Measurements from ENCODE around the gene ANXA3.

The ANXA3 gene

DNA sequence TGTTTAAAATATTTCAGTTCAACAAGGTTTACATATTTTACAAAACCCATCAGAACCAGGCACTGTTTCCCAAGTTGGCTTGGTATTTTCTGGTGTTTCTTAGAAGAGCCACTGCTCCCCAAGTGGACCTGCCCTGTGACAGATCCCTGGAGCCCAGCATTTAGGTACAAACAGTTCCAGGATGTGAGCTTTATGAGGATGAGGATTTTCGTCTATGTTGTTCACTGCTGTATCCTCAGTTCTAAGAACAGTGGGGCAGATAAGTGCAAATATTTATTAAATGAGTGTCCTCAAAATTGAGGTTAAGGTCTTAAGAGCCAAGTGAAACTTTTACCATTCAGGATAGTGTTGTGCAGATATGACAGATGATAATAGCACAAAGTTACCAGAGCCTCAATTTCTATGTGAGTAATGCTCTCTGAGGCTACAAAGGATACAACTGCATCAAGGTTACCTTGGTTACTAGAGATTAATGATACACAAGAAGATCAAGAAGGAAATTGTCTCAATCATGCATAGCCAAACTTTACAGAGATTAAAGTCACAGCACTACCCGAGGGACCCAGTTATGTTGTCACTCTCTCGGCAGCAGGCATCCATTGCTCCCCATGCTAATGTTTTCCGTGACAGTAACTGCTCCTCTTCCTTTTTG, 37.5 kb downstream of the ANXA3 start:
- no peak for TF ChIP-seq ZBTB7A (IDR thresholded peaks at IDR 0.05; ENCODE audit: low read depth)
- TF ChIP-seq EGR1 (IDR thresholded peaks at IDR 0.05) = no peak
- TF ChIP-seq CEBPB (IDR thresholded peaks at IDR 0.05) = no peak
- no peak for TF ChIP-seq TEAD4 (IDR thresholded peaks at IDR 0.05)
- TF ChIP-seq, protein P1, sequence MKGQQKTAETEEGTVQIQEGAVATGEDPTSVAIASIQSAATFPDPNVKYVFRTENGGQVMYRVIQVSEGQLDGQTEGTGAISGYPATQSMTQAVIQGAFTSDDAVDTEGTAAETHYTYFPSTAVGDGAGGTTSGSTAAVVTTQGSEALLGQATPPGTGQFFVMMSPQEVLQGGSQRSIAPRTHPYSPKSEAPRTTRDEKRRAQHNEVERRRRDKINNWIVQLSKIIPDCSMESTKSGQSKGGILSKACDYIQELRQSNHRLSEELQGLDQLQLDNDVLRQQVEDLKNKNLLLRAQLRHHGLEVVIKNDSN (IDR thresholded peaks at IDR 0.05) = no peak
- TF ChIP-seq, protein P2, sequence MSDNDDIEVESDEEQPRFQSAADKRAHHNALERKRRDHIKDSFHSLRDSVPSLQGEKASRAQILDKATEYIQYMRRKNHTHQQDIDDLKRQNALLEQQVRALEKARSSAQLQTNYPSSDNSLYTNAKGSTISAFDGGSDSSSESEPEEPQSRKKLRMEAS (IDR thresholded peaks at IDR 0.05) = no peak
- TF ChIP-seq RAD21 (IDR thresholded peaks at IDR 0.05; ENCODE audit: low read depth) = no peak
- no peak for TF ChIP-seq TAF1 (IDR thresholded peaks at IDR 0.05; ENCODE audit: low read depth)
- TF ChIP-seq CREB1 (IDR thresholded peaks at IDR 0.05; ENCODE audit: low read depth) = no peak
- TF ChIP-seq NFIC (IDR thresholded peaks at IDR 0.05) = no peak
- TF ChIP-seq YY1 (IDR thresholded peaks at IDR 0.05; ENCODE audit: low read depth) = no peak
- TF ChIP-seq TCF12 (IDR thresholded peaks at IDR 0.05; ENCODE audit: low read depth) = no peak
- TF ChIP-seq, protein P3, sequence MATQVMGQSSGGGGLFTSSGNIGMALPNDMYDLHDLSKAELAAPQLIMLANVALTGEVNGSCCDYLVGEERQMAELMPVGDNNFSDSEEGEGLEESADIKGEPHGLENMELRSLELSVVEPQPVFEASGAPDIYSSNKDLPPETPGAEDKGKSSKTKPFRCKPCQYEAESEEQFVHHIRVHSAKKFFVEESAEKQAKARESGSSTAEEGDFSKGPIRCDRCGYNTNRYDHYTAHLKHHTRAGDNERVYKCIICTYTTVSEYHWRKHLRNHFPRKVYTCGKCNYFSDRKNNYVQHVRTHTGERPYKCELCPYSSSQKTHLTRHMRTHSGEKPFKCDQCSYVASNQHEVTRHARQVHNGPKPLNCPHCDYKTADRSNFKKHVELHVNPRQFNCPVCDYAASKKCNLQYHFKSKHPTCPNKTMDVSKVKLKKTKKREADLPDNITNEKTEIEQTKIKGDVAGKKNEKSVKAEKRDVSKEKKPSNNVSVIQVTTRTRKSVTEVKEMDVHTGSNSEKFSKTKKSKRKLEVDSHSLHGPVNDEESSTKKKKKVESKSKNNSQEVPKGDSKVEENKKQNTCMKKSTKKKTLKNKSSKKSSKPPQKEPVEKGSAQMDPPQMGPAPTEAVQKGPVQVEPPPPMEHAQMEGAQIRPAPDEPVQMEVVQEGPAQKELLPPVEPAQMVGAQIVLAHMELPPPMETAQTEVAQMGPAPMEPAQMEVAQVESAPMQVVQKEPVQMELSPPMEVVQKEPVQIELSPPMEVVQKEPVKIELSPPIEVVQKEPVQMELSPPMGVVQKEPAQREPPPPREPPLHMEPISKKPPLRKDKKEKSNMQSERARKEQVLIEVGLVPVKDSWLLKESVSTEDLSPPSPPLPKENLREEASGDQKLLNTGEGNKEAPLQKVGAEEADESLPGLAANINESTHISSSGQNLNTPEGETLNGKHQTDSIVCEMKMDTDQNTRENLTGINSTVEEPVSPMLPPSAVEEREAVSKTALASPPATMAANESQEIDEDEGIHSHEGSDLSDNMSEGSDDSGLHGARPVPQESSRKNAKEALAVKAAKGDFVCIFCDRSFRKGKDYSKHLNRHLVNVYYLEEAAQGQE (IDR thresholded peaks at IDR 0.05; ENCODE audit: low read depth) = no peak
- no peak for TF ChIP-seq EP300 (IDR thresholded peaks at IDR 0.05; ENCODE audit: borderline replicate concordance)
- no peak for TF ChIP-seq FOXM1 (IDR thresholded peaks at IDR 0.05; ENCODE audit: borderline replicate concordance, low read depth)

DNA sequence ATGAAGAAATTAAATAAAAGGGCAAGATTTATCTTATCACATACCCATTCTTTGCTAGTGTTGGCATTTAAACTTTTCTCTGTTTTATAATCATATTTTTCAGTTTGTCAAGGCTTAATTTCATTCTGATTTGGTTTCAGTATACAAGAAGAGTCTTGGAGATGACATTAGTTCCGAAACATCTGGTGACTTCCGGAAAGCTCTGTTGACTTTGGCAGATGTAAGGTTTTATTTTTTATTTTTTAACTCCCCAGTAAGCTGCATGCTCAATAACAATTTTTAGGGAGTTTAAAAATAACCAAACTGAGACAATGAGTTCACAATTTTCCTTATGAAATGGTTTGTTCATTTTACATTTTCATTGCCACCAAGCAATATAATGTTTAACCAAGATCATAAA, 39.8 kb downstream of the ANXA3 start:
- TF ChIP-seq TCF12 (IDR thresholded peaks at IDR 0.05; ENCODE audit: low read depth) (no peak), YY1 (IDR thresholded peaks at IDR 0.05; ENCODE audit: low read depth) (no peak), TEAD4 (IDR thresholded peaks at IDR 0.05) (no peak), TAF1 (IDR thresholded peaks at IDR 0.05; ENCODE audit: low read depth) (no peak), RAD21 (IDR thresholded peaks at IDR 0.05; ENCODE audit: low read depth) (no peak)
- TF ChIP-seq, protein P3 (IDR thresholded peaks at IDR 0.05; ENCODE audit: low read depth) = no peak
- TF ChIP-seq, protein P1 (IDR thresholded peaks at IDR 0.05) = no peak
- TF ChIP-seq, protein P2 (IDR thresholded peaks at IDR 0.05) = no peak

DNA sequence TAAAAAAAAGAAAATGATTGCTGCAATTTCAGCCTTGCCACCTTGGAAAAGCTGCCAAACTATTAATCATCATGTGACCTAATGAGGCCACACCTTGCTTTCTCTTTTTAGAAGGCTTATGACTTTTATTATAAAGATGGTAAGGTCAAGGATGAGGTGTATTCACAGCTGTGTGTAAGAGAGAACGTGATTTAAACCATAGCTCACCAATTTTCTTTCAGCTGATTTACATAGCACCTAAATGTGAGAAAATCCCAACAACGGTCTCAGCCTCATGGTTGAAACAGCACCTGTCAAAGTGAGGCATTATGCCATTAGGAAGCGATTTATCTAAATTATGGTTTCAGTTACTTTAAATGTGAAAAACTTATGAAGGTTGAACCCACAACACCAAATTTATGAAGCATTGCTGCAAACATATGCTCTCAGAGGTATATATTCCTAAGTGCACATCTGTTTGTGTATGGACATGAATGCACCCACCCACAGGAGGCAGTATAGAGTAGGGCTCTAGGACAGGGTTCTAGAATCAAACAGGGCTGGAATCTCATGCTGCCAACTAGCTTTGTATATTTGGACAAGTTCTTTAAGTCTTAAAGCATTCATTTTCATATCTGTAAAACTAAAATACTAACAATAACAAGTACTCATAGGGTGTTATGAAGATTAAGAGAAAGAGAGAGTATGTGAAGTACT, 40.7 kb downstream of the ANXA3 start:
- TF ChIP-seq RAD21 (IDR thresholded peaks at IDR 0.05; ENCODE audit: low read depth) = peak; percentile 26
- TF ChIP-seq EGR1 (IDR thresholded peaks at IDR 0.05) = no peak
- TF ChIP-seq TAF1 (IDR thresholded peaks at IDR 0.05; ENCODE audit: low read depth) = no peak
- no peak for TF ChIP-seq TEAD4 (IDR thresholded peaks at IDR 0.05)
- TF ChIP-seq, protein P1 (IDR thresholded peaks at IDR 0.05) = no peak
- no peak for TF ChIP-seq EP300 (IDR thresholded peaks at IDR 0.05; ENCODE audit: borderline replicate concordance)

DNA sequence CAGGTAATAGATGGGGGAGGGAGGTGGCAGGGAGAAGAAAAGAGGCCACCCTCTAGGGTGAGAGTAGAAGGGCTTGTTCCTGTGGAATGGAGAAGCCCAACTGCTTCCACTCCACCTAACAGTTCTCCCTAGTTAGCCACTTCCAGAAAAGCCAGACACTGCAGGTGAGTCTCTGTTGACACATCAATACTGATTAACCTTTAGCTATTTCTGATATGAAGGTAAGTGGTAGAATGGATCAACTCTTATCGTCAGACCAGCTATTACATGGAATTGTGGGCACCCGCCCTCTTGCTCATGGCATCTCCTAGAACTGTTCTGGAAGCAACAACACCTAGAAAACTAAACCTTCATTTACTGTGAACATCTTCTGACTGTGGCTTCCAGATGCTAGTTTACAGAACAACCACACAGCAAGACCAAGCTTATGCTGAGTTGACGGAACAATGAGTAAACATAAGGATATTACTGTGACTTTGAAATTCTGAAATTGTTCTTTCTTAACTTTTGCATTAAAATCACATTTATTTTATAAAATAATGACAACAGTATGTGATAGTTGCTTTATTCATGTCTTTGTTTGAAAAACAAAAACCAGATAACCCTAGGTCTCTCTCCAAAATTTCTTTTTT, 44.7 kb downstream of the ANXA3 start:
- TF ChIP-seq, protein P1 (IDR thresholded peaks at IDR 0.05) = no peak
- TF ChIP-seq ZBTB7A (IDR thresholded peaks at IDR 0.05; ENCODE audit: low read depth) (no peak), RAD21 (IDR thresholded peaks at IDR 0.05; ENCODE audit: low read depth) (no peak), TCF12 (IDR thresholded peaks at IDR 0.05; ENCODE audit: low read depth) (no peak), TAF1 (IDR thresholded peaks at IDR 0.05; ENCODE audit: low read depth) (no peak)
- TF ChIP-seq, protein P3 (IDR thresholded peaks at IDR 0.05; ENCODE audit: low read depth) = no peak
- TF ChIP-seq, protein P2 (IDR thresholded peaks at IDR 0.05) = no peak

All from Ishikawa (cell line).